PFSK-1 (cell line): ENCODE data around the gene PCSK6.

ENCODE experiments used
- POLR2AphosphoS5 ChIP-seq: IDR thresholded peaks from 2 replicates; pipeline ENCODE4 v1.6.1; 2012; ENCODE audit warnings: low read depth, mild to moderate bottlenecking, control low read depth, low read length, moderate library complexity
- TF ChIP-seq, protein P1 (sequence below), 2 experiments: IDR thresholded peaks; 2 replicates each; pipeline versions ENCODE4 v1.6.1 to v1.8.0; 2011 to 2012; ENCODE audit warnings: low read depth in 2 of 2, low read length in 2 of 2, control low read depth in 1 of 2, inconsistent platforms in 1 of 2, mild to moderate bottlenecking in 1 of 2, moderate library complexity in 1 of 2; ENCODE audit not compliant: insufficient read depth in 1 of 2

DNA sequence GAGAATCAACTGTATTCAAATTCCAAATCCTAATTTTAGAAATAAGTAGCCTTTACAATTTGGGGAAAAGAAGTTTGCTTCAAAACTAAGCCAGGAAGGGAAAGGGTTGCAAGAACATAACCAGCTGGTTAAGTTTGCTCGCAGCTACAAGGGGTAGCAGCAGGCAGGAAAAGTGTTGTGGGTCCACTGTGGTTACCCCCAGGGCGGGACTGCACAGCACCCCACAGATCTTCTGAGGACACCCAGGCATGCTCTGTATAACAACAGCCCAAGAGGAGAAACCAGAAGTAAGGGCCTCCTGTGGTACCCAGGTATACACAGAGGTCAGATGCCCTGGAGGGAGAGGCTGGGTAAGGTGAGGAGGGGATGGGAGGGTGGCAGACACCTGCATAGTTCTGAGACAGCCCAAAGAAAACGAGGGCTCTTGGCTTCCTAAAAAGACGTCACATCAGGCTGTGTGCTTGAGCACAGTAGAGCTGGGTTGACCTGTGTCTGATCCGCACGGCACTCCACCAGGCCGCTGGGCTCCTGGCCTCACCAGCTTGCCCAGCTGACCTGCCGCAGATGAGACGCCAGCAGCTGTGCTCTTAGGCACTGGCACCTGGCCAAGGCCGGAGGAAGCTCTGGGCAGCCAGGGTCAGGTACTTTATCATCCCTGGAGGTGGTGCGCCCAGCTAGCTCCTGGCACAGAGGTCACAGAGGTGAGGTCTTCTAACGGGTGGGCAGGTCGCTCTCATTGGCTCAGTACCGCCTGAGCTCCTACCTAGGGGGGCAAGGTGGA lies 112.7 kb downstream of the PCSK6 start:
- no peak for TF ChIP-seq POLR2AphosphoS5
- TF ChIP-seq, protein P1, sequence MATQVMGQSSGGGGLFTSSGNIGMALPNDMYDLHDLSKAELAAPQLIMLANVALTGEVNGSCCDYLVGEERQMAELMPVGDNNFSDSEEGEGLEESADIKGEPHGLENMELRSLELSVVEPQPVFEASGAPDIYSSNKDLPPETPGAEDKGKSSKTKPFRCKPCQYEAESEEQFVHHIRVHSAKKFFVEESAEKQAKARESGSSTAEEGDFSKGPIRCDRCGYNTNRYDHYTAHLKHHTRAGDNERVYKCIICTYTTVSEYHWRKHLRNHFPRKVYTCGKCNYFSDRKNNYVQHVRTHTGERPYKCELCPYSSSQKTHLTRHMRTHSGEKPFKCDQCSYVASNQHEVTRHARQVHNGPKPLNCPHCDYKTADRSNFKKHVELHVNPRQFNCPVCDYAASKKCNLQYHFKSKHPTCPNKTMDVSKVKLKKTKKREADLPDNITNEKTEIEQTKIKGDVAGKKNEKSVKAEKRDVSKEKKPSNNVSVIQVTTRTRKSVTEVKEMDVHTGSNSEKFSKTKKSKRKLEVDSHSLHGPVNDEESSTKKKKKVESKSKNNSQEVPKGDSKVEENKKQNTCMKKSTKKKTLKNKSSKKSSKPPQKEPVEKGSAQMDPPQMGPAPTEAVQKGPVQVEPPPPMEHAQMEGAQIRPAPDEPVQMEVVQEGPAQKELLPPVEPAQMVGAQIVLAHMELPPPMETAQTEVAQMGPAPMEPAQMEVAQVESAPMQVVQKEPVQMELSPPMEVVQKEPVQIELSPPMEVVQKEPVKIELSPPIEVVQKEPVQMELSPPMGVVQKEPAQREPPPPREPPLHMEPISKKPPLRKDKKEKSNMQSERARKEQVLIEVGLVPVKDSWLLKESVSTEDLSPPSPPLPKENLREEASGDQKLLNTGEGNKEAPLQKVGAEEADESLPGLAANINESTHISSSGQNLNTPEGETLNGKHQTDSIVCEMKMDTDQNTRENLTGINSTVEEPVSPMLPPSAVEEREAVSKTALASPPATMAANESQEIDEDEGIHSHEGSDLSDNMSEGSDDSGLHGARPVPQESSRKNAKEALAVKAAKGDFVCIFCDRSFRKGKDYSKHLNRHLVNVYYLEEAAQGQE (IDR thresholded peaks at IDR 0.05; ENCODE audit: insufficient read depth in 1 of 2, low read depth in 2 of 2, low read length in 2 of 2), result no peak
